ENCODE measurements around the gene ERVMER34-1.

The ERVMER34-1 gene

DNA sequence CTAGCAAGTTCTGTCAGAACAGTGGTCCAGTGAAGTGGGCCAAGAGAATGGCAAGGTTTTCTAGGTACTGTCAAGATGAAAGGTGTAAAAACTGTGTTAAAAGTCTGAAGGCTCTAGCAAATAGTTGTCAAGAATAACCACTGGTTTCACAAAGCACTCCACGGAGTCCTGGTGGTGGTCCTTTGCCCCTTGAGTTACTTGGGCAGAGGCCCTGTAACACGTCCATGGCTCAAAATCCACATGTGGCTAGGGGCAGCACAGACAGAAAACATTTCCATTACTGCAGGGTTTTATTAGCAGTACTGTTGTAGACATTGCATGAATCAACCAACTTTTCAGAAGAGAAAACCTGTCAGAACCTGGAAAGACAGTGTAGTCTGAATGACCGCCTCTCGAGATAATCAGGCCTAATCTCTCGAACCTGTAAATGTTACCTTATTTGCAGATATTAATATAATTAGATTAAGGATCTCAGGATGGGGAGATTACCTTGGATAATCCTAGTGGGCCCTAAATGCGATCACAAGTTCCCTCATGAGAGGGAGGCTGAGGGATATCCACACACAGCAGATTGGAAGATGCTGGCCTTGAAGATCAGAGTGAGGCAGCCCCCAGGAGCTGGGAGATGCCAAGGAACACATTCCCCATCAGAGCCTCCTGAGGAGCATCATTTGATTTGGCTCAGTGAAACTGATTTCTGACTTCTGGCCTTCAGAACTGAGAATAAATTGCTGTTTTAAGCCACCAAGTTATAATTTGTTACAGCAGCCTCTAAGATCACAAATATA, 34.7 kb downstream of the ERVMER34-1 start:
- DNase-seq: no peak

DNA sequence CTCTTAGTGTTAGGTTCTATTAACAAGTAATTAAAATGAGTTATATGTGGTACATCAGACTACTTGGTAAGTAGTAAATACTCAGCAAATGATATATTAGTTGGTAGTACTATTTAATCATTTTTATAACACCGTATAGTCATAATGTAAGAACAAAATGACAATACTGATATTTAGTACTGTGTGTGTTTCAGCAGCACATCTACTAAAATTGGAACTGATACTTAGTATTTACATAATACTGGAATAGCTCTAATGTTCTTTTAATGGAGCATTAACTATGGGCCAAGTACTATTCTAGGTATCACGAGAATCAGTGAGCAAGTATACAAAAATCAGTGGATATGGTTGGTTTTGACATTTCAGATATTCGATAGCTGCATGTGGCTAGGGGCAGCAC, 35.3 kb downstream of the ERVMER34-1 start:
- no peak for DNase-seq

DNA sequence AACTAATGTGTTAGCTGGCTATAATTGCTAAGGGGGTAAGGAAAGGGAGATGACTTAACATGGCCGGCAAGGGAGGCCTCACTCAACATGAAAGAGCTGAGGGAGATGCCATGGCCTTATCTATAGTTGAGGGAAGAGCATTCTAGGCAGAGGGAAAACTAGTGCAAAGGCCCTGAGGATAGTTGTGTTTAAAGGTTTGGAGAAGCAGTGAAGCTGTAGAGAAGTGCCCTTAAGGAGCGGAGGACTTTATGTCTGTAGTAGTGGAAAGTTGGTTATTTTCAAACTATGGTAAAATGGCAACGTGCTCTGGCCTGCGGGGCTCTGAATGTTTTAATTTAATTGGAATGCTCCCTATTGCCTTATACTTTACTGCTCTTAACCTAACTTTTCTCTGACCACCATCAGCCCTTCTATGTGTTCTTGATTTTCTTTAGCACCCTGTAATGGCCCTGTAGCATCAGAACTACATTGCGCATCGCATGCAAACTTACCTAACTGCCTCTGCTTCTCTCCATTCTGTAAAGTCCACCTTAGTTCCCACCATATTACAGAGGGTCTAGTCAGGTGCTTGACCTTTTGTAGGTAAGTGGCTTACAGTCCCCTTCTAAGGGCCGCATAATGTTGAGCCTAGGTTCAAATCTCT, 35.8 kb downstream of the ERVMER34-1 start:
- no peak for DNase-seq

DNA sequence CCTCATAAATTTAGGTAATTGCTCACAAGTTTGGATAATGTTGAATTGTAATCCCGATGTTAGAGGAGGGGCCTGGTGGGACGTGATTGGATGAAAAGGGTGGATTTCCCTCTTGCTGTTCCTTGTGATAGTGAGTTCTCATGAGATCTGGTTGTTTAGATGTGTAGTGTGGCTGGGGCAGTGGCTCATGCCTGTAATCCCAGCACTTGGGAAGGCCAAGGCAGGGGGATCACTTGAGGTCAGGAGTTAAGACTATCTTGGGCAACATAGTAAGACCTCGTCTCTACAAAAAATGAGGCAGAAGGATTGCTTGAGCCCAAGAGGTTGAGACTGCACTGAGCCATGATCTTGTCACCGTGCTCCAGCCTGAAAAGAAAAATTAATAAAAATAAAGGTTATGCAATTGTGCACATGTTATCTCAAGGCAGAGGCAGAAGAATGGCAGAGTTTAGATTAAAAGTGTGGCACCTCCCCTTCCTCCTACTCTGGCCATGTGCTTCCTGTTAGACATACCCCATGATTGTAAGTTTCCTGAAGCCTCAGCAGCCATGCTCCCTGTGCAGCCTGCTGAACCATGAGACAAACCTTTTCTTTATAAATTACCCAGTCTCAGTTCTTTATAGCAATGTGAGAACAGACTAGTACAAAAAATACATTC, 36.5 kb downstream of the ERVMER34-1 start:
- no peak for DNase-seq

DNA sequence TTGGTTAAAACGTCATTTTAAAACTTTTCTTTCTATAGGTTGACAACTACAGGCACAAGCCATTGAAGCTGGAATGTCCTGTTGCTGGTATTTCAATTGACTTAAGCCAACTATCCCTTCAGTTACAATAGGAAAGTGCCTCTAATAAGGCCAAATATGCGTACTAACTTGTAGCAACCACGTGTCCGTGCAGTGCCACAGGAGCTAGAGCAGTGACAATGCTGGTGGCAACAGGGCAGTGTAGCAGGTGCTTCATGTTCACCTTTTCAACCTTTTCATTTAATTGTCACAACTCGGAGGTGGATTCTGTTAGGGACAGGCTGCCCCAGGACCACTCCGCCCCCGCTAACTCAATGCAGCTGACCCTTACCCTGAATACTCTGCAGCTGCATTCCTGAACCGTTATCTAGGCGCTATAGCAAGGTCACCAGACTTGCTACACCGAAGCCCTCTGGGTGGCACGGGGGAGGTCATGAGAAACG, 37.7 kb downstream of the ERVMER34-1 start:
- DNase-seq: no peak

DNA sequence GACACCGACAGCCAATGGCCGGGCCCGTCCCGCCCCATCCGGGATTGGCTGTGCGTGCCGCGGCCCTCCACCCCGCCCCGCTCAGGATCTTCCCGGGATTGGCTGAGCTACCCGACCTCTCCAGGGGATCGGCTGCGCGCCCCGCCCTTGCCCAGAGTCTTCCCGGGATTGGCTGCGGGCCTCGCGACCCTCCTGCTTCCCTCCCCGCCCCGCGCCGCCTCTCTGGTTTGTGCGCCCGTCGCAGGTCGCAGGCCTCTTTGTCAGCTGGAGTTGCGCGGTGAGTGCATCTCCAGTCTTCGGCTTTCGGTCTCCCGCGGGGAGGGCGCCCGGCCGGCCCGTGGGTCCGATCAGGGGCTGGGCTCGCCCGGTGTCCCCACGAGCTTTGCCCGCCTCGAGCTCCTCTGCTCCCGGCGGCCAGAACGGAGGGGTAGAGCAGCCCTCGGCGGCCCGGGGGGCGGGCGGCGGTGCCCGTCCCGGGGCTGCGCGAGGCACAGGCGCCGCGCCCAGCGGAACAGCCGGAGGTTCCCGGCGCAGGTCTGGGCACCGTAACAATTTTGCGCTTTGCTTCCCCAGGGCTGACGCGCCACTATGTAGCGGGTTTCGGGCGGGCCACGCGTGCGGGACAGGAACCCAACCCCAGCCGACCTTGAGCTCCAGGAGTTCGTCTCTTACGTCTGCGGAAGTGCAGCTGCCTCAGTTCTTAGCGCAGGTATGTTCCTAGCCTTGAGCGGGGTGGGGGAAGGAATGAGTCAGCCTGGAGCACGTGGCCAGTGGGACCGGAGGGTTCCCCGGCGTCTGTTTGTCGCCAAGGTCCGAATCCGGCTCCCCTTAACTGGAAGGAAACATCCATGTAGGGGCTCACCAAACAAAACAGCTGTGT, 38.7 kb downstream of the ERVMER34-1 start:
- peak; percentile 99 for DNase-seq

DNA sequence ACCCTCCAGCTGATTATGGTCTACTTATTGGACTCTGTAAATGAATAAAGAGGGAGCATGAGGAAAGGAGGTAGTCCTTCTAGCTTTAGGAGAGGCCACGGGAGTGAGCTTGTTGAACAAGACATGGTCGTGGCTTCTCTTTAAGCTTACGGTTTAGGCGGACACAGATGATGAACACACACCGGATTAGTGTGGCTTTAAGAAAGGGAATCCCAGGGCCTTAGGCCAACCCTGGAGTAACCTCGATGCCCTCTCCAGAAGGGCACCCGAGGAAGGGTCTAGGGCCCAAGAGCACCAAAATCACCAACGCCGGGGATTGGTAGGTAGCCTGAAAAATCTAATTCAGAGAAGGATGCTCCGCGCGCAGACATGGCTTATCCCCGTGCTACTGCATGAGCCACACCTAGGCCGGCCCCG, 39.4 kb downstream of the ERVMER34-1 start:
- DNase-seq: no peak

DNA sequence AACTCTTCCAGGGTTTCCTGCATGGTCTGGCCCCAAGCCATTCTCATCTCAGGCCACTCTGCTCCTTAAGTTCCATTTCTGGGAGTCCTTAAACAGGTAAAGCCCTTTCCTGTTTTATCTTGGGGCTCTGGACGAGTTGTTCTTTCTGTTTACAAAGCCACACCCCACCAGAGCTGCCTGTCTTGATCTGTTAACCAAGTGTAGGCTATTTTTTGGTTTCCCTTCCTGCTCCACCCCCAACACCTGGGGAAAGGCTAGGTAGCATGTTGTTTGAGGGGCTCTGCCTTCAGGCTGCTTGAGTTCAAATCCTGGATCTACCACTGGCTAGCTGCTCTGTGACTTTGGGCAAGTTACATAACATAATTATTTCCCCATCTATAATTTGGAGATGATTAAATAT, 40.0 kb downstream of the ERVMER34-1 start:
- no peak for DNase-seq

DNA sequence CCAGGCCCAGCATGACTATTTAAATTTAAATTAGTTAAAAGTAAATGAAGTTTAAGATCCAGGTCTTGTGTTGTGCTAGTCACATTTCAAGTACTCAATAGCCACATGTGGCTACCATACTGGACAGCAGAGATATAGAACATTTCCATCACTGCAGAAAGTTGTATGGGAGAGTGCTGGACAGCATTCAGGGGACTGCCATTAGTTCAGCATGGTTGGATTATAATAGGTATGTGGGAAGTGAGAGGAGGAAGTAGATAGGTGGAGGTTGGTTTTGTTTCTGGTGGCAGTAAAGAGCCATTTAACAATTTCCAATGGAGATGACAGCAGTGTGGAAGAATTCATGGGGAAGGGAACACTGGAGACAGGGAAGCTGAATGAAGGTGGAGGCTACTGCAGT, 42.1 kb downstream of the ERVMER34-1 start:
- no peak for DNase-seq

DNA sequence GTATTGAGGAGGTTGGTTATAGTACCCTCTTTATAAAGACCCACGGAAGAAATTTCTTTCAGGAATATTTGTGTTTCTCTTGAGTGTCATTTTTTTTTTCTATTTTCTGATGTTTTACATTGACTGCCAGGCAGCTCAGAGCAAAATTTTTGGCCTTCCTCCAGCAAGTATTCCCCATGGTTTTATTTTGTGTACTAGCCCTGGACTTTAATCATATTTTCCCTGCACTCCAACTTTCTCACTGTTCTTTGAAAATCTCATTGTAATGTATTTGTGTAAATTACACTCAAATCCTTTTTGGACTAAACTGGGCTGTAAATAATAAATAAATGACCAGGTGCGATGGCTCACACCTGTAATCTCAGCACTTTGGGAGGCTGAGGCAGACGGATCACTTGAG, 46.6 kb downstream of the ERVMER34-1 start:
- no peak for DNase-seq

DNA sequence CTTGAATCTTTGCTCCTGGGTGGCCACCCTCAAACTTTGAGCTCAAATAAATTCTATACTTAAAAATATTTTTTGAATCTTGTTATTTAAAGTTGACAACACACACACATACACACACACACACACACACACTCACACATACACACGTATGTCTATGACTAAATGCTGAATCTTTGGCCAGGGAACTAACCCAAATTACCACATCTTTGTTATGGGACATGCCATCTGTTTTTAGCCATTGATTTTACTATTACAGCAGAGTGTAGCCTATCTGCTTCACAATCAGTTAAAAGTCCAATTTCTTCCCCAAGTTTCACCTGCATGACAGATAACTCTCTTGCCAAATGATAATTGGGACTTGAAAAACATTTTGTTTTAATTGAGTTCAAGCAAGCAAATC, 47.1 kb downstream of the ERVMER34-1 start:
- no peak for DNase-seq

DNA sequence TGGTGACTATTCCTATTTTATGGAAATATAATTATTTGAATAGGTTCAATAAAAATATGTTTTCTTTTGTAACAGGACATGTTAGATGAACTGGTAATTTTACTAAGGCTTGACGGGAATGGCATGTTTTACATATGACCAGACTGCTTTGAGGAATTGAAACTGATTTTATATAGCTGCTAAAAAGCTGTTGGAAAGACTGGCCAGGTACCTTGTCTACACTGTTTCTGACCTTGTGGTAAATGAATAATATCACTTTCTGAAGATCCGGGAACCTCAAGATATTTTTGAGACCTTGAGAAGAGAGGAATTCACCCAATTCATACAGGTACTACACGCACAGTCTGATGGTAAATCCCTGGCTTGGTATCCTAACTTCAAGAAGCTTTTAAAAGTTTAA, 50.0 kb downstream of the ERVMER34-1 start:
- DNase-seq: no peak

DNA sequence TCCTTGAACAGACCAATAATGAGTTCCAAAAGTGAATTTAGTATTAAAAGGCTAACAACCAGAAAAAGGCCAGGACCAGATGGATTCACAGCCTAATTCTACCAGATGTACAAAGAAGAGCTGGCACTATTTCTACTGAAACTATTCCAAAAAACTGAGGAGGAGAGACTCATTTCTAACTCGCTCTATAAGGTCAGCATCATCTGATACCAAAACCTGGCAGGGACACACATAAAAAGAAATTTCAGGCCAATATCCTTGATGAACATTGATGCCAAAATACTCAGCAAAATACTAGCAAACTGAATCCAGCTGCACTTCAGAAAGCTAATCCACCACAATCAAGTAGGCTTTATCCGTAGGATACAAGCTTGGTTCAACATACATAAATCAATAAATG, 56.3 kb downstream of the ERVMER34-1 start:
- no peak for DNase-seq

DNA sequence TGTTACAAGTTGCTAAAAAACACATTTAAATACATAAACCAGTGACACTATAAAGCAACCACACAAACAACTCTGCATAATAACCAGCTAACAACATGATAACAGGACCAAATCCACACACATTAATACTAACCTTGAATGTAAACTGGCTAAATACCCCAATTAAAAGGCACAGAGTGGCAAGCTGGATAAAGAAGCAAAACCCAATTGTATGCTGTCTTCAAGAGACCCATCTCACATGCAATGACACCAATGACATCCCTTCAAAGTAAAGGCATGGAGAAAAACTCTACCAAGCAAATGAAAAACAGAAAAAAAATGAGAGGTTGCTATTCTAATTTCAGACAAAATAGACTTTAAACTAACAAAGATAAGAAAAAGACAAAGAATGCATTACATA, 57.7 kb downstream of the ERVMER34-1 start:
- DNase-seq: no peak
